Anterior cingulate cortex (tissue), 58 donors: Measurements from ENCODE around the gene TSPAN9.

Source experiments
- DNase-seq, 58 donors: peaks; one replicate each; lab custom pipeline; 2025; lab: John Stamatoyannopoulos, UW

The TSPAN9 gene

GRCh38 chr12:3135522-3136461 is 58.6 kb downstream of the TSPAN9 start:
- peak in 24 of 58 donors; percentile 3 to 47 (median 21) for DNase-seq

- no peak for DNase-seq
Measured at GRCh38 chr12:3136641-3137267, 59.6 kb downstream of the TSPAN9 start.

GRCh38 chr12:3137268-3137781 is 60.1 kb downstream of the TSPAN9 start:
- no peak for DNase-seq

GRCh38 chr12:3137814-3138445 is 60.8 kb downstream of the TSPAN9 start:
- no peak for DNase-seq

- DNase-seq: no peak
Measured at GRCh38 chr12:3138941-3139511, 61.8 kb downstream of the TSPAN9 start.

- DNase-seq: no peak
Measured at GRCh38 chr12:3139760-3140159, 62.6 kb downstream of the TSPAN9 start.

- no peak for DNase-seq
Measured at GRCh38 chr12:3140284-3140683, 63.1 kb downstream of the TSPAN9 start.

- no peak for DNase-seq
Measured at GRCh38 chr12:3141339-3142321, 64.5 kb downstream of the TSPAN9 start.

GRCh38 chr12:3142386-3142785 is 65.2 kb downstream of the TSPAN9 start:
- DNase-seq: no peak

GRCh38 chr12:3144495-3144894 is 67.3 kb downstream of the TSPAN9 start:
- no peak for DNase-seq

GRCh38 chr12:3145033-3145432 is 67.9 kb downstream of the TSPAN9 start:
- DNase-seq: no peak

- DNase-seq: no peak
Measured at GRCh38 chr12:3145546-3146310, 68.5 kb downstream of the TSPAN9 start.

GRCh38 chr12:3147260-3147659 is 70.1 kb downstream of the TSPAN9 start:
- no peak for DNase-seq

- no peak for DNase-seq
Measured at GRCh38 chr12:3148366-3149000, 71.3 kb downstream of the TSPAN9 start.

GRCh38 chr12:3149515-3150307 is 72.5 kb downstream of the TSPAN9 start:
- no peak for DNase-seq

GRCh38 chr12:3150308-3150670 is 73.1 kb downstream of the TSPAN9 start:
- DNase-seq: no peak
